ENCODE results near the gene GTF3C5. TPM values are rescaled to one million over a fixed set of nuclear protein-coding genes. Genes with fewer than 3 reads are reported as not detected.

Gene GTF3C5
- total RNA-seq, 1 donor from 2014 or later = 29.7 TPM

- TF ChIP-seq, protein P1, sequence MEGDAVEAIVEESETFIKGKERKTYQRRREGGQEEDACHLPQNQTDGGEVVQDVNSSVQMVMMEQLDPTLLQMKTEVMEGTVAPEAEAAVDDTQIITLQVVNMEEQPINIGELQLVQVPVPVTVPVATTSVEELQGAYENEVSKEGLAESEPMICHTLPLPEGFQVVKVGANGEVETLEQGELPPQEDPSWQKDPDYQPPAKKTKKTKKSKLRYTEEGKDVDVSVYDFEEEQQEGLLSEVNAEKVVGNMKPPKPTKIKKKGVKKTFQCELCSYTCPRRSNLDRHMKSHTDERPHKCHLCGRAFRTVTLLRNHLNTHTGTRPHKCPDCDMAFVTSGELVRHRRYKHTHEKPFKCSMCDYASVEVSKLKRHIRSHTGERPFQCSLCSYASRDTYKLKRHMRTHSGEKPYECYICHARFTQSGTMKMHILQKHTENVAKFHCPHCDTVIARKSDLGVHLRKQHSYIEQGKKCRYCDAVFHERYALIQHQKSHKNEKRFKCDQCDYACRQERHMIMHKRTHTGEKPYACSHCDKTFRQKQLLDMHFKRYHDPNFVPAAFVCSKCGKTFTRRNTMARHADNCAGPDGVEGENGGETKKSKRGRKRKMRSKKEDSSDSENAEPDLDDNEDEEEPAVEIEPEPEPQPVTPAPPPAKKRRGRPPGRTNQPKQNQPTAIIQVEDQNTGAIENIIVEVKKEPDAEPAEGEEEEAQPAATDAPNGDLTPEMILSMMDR (IDR thresholded peaks at IDR 0.05; ENCODE audit: insufficient read depth, low read length, severe bottlenecking) = no peak
- FAIRE-seq = no peak
- Histone ChIP-seq H3K36me3 (ENCODE audit: control insufficient read depth, insufficient read depth, low read length) (peaks cover 20% of the 10 kb centered on the region), H3K27me3 (ENCODE audit: control insufficient read depth, insufficient read depth, low read length) (no peaks in the 10 kb centered on the region), H3K4me3 (ENCODE audit: low read depth, low read length) (no peak overlapping the region)
- no peak for DNase-seq (ENCODE audit: low read depth)
Observed at GRCh38 chr9:133094842-133095393, 64.1 kb downstream of the GTF3C5 start.

- H3K36me3 ChIP-seq (ENCODE audit: control insufficient read depth, insufficient read depth, low read length) = peaks cover 47% of the 10 kb centered on the region
- DNase-seq (ENCODE audit: low read depth) = no peak
- TF ChIP-seq, protein P1 (IDR thresholded peaks at IDR 0.05; ENCODE audit: insufficient read depth, low read length, severe bottlenecking) = no peak
- FAIRE-seq = no peak
- no peaks in the 10 kb centered on the region for H3K27me3 ChIP-seq (ENCODE audit: control insufficient read depth, insufficient read depth, low read length)
- no peak overlapping the region for H3K4me3 ChIP-seq (ENCODE audit: low read depth, low read length)
Observed at GRCh38 chr9:133098104-133098754, 67.4 kb downstream of the GTF3C5 start.

- H3K36me3 ChIP-seq (ENCODE audit: control insufficient read depth, insufficient read depth, low read length) = peaks cover 50% of the 10 kb centered on the region
- H3K27me3 ChIP-seq (ENCODE audit: control insufficient read depth, insufficient read depth, low read length) = no peaks in the 10 kb centered on the region
- no peak for FAIRE-seq
Observed at GRCh38 chr9:133098871-133099270, 68.1 kb downstream of the GTF3C5 start.

DNA sequence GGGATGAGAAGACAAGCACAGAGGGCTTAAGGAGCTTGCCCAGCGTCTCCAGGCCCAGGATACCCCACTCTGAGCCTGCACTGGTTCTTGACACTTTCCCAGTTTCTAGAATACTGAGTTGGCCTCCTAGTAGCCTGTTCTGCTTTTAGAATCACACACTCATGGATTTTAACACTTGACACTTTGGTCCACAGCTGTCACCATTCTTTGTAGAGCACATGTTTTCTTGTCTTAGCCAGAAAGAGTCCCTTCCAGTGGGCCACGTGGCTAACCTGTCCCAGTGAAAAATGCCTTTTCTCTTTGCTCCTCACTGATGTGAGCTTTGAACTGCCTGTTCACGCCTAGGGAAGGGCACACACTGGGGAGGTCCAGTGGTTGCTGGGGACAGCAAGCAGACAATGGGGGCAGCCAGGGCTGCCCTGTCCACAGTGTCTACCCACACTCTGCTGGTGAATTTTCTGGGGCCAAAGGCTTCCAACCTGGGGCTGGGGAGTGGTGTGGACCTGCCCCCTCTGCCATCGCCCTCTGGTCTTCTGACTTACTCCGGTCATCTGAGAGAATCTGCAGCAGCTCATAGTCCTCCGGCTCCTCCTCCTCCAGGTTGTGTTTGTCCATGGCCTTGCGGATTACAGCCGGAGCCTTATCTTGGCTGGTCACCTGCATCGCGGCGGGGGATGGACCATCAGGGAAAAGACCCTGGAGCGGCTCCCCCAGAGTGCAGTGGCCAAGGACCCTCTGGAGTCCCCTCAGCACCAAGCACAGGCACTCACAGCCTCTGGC lies 69.1 kb downstream of the GTF3C5 start:
- Histone ChIP-seq H3K4me3 (ENCODE audit: low read depth, low read length) (no peak overlapping the region), H3K36me3 (ENCODE audit: control insufficient read depth, insufficient read depth, low read length) (peaks cover 53% of the 10 kb centered on the region), H3K27me3 (ENCODE audit: control insufficient read depth, insufficient read depth, low read length) (no peaks in the 10 kb centered on the region)
- FAIRE-seq (no peak), DNase-seq (ENCODE audit: low read depth) (no peak)
- TF ChIP-seq, protein P1 (IDR thresholded peaks at IDR 0.05; ENCODE audit: insufficient read depth, low read length, severe bottlenecking) = no peak

More at GRCh38 chr9:133098871-133099270, 68.1 kb downstream of the GTF3C5 start:
- DNase-seq (ENCODE audit: low read depth) = no peak
- TF ChIP-seq, protein P1 (IDR thresholded peaks at IDR 0.05; ENCODE audit: insufficient read depth, low read length, severe bottlenecking) = no peak
- H3K4me3 ChIP-seq (ENCODE audit: low read depth, low read length) = no peak overlapping the region

DNA sequence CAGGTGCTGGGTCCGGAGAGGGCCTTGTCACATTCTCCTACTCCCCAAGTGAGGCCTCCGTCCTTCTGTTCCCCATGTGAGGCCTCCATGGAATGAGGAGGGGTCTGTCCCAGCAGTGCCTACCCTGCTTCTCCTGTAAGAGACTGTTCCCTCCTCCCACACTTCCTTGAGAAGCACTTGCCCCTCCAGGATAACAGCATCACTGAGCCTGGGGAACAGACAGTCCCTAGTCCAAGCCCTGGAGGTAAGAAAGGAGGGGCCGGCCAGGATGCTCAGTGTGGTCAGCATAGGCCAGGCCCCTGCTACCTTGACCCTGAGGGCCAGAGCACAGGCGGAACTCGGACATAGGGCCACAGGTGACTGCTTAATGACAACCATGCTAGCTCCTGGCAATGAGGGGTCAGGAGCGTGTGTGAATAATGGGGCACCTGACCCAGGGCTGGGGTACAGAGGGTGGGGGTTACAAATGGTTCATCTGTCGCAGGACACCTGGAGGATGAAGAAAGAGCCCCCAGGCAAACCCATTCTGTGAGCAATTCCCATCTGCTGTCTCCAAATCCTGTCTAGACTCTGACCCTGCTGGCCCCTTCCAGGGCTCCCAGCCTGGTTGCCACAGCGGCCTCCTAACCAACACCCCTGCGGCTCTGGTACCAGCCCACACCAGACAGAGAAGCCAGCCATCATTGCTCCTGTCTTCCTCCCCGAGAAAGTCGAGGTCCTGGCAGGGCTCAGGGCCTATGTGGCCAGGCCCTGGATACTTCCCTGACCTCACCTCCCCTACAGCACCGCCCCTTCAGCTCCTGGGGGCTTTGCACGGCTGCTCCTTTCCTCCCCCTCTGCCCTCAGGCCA lies 69.9 kb downstream of the GTF3C5 start:
- Histone ChIP-seq H3K36me3 (ENCODE audit: control insufficient read depth, insufficient read depth, low read length) (peaks cover 59% of the 10 kb centered on the region), H3K27me3 (ENCODE audit: control insufficient read depth, insufficient read depth, low read length) (no peaks in the 10 kb centered on the region), H3K4me3 (ENCODE audit: low read depth, low read length) (no peak overlapping the region)
- DNase-seq (ENCODE audit: low read depth) (no peak), FAIRE-seq (no peak)
- TF ChIP-seq, protein P1 (IDR thresholded peaks at IDR 0.05; ENCODE audit: insufficient read depth, low read length, severe bottlenecking) = no peak
